Measurements from ENCODE around the gene TMEM141. TPM values are rescaled to one million over a fixed set of nuclear protein-coding genes. Genes with fewer than 3 reads are reported as not detected.

The TMEM141 gene
- total and polyA plus RNA-seq, 10 of the 15 experiments (the other 5 are each of a cell fraction or from before 2014, with no cell fraction given), result 7.8 to 48.6 (median 34.4) TPM

- ChIA-PET CTCF (no interaction called here), POLR2A (no interaction called here), SMC1A (ENCODE audit: uncharacterized antibody, unreplicated experiment) (no interaction called here), RAD21 (ENCODE audit: unreplicated experiment) (no interaction called here)
- no peak overlapping the region for H3K4me2 ChIP-seq (ENCODE audit: control insufficient read depth, insufficient read depth)
- H3K79me2 ChIP-seq (ENCODE audit: control insufficient read depth, insufficient read depth, low read length), result no peaks in the 10 kb centered on the region
- peaks cover 13% of the 10 kb centered on the region for H3K4me1 ChIP-seq (ENCODE audit: control insufficient read depth, insufficient read depth, low read length)
- H3K9me3 ChIP-seq (replicated peaks; ENCODE audit: control insufficient read depth, insufficient read depth, low read length), result peaks cover under 1% of the 10 kb centered on the region; the same call in 2 of the 3 replicates
- no peak overlapping the region for H2AFZ ChIP-seq (ENCODE audit: control insufficient read depth, low read depth, low read length)
- no peak for DNase-seq (ENCODE audit: low read depth, low spot score)
- peaks cover 0 to 8% of the 10 kb centered on the region in 2 experiments; a peak in 3 of 4 replicates for H3K27me3 ChIP-seq (replicated peaks in 1 of 2; ENCODE audit: control insufficient read depth in 2 of 2, insufficient read depth in 2 of 2, low read length in 1 of 2)
- no TSS peak for BruUV-seq (replicated peaks)
- WGBS (ENCODE audit: insufficient coverage, insufficient replicate concordance, low lambda C conversion rate, missing lambda C conversion rate), result 0% methylated on average over 2 of the region's 22 CpGs
- H3K4me3 ChIP-seq, result no peak overlapping the region
- no peak for FAIRE-seq
- H3K27ac ChIP-seq (ENCODE audit: control insufficient read depth, insufficient read depth), result no peak overlapping the region
- no peaks in the 10 kb centered on the region for H3K36me3 ChIP-seq (ENCODE audit: control insufficient read depth in 2 of 2, insufficient read depth in 2 of 2, low read length in 1 of 2)
- no peaks in the 10 kb centered on the region for H4K20me1 ChIP-seq (ENCODE audit: control insufficient read depth, insufficient read depth)
- TF ChIP-seq REST (IDR thresholded peaks at IDR 0.05; ENCODE audit: low read depth, low read length), result no peak
- H3K9ac ChIP-seq (ENCODE audit: control insufficient read depth, insufficient read depth, low read length), result no peak overlapping the region
- in situ Hi-C loops (cut with MboI) (no loop called here), intact Hi-C loops (cut with micrococcal nuclease; ENCODE audit: unreplicated experiment) (no loop called here)
- no peak for ATAC-seq
These were observed 45.0 kb upstream of the TMEM141 start for GRCh38 chr9:136746155-136746490.

DNA sequence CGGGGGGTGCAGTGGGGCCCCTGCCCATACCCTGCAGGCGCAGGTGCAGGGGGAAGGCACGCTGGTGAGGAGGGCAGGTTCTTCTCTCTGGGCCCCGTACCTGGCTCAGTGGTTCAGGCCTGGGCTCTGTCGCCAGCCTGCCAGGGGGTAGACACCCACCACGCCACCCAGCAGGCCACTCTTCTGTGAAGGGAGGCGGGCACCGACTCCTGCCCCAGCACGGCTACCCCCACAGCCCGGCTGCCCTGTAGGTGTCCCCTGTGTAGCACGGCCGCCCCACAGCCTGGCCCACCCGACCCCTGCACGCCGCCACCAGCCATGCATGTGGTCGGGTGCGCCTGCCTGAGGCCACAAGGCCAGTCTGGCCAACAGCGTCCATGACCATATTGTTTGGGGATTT, 44.5 kb upstream of the TMEM141 start:
- no peaks in the 10 kb centered on the region for H3K79me2 ChIP-seq (ENCODE audit: control insufficient read depth, insufficient read depth, low read length)
- no peaks in the 10 kb centered on the region for H4K20me1 ChIP-seq (ENCODE audit: control insufficient read depth, insufficient read depth)
- H2AFZ ChIP-seq (ENCODE audit: control insufficient read depth, low read depth, low read length), result no peak overlapping the region
- POLR2A ChIA-PET, result no interaction called here
- ATAC-seq, result no peak
- no peak for DNase-seq (ENCODE audit: low read depth, low spot score)
- peaks cover 0 to 5% of the 10 kb centered on the region in 2 experiments; a peak in 2 of 4 replicates for H3K27me3 ChIP-seq (replicated peaks in 1 of 2; ENCODE audit: control insufficient read depth in 2 of 2, insufficient read depth in 2 of 2, low read length in 1 of 2)
- CTCF ChIA-PET, result no interaction called here
- H3K27ac ChIP-seq (ENCODE audit: control insufficient read depth, insufficient read depth), result no peak overlapping the region
- no peak overlapping the region for H3K4me2 ChIP-seq (ENCODE audit: control insufficient read depth, insufficient read depth)
- RAD21 ChIA-PET (ENCODE audit: unreplicated experiment), result no interaction called here
- peaks cover 5% of the 10 kb centered on the region for H3K9me3 ChIP-seq (replicated peaks; ENCODE audit: control insufficient read depth, insufficient read depth, low read length)
- no peak overlapping the region for H3K9ac ChIP-seq (ENCODE audit: control insufficient read depth, insufficient read depth, low read length)
- WGBS (ENCODE audit: insufficient coverage, insufficient replicate concordance, low lambda C conversion rate, missing lambda C conversion rate), result 42% methylated on average over 17 of the region's 18 CpGs
- no peak overlapping the region for H3K4me3 ChIP-seq
- intact Hi-C loops (cut with micrococcal nuclease; ENCODE audit: unreplicated experiment), result no loop called here
- in situ Hi-C loops (cut with MboI), result no loop called here
- SMC1A ChIA-PET (ENCODE audit: uncharacterized antibody, unreplicated experiment), result no interaction called here
- no peak for FAIRE-seq
- H3K4me1 ChIP-seq (ENCODE audit: control insufficient read depth, insufficient read depth, low read length), result peaks cover 8% of the 10 kb centered on the region
- TF ChIP-seq SIX5 (IDR thresholded peaks at IDR 0.05; ENCODE audit: low read depth, low read length, severe bottlenecking), result no peak
- no peak for TF ChIP-seq TBL1XR1 (IDR thresholded peaks at IDR 0.05; ENCODE audit: low read depth, low read length)
- TF ChIP-seq ZNF622 (IDR thresholded peaks at IDR 0.05), result no peak
- no peak for TF ChIP-seq NFYA (IDR thresholded peaks at IDR 0.05; ENCODE audit: borderline replicate concordance, low read depth, low read length)
- no peak for TF ChIP-seq CBX3 (IDR thresholded peaks at IDR 0.05; ENCODE audit: borderline replicate concordance, low read depth)
- TF ChIP-seq, protein P1, sequence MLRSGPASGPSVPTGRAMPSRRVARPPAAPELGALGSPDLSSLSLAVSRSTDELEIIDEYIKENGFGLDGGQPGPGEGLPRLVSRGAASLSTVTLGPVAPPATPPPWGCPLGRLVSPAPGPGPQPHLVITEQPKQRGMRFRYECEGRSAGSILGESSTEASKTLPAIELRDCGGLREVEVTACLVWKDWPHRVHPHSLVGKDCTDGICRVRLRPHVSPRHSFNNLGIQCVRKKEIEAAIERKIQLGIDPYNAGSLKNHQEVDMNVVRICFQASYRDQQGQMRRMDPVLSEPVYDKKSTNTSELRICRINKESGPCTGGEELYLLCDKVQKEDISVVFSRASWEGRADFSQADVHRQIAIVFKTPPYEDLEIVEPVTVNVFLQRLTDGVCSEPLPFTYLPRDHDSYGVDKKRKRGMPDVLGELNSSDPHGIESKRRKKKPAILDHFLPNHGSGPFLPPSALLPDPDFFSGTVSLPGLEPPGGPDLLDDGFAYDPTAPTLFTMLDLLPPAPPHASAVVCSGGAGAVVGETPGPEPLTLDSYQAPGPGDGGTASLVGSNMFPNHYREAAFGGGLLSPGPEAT (IDR thresholded peaks at IDR 0.05; ENCODE audit: low read depth), result no peak
- BruUV-seq (replicated peaks), result no TSS peak
- no peaks in the 10 kb centered on the region for H3K36me3 ChIP-seq (ENCODE audit: control insufficient read depth in 2 of 2, insufficient read depth in 2 of 2, low read length in 1 of 2)
